Measurements from ENCODE around the gene ABI3BP.

- TF ChIP-seq EZH2 (IDR thresholded peaks at IDR 0.05; ENCODE audit: low read length, unreplicated experiment) = no peak
- TF ChIP-seq, protein P1, sequence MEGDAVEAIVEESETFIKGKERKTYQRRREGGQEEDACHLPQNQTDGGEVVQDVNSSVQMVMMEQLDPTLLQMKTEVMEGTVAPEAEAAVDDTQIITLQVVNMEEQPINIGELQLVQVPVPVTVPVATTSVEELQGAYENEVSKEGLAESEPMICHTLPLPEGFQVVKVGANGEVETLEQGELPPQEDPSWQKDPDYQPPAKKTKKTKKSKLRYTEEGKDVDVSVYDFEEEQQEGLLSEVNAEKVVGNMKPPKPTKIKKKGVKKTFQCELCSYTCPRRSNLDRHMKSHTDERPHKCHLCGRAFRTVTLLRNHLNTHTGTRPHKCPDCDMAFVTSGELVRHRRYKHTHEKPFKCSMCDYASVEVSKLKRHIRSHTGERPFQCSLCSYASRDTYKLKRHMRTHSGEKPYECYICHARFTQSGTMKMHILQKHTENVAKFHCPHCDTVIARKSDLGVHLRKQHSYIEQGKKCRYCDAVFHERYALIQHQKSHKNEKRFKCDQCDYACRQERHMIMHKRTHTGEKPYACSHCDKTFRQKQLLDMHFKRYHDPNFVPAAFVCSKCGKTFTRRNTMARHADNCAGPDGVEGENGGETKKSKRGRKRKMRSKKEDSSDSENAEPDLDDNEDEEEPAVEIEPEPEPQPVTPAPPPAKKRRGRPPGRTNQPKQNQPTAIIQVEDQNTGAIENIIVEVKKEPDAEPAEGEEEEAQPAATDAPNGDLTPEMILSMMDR (conservative IDR thresholded peaks at IDR 0.05; ENCODE audit: low read depth, low read length) = no peak
Measured at GRCh38 chr3:100850701-100851100, 142.5 kb downstream of the ABI3BP start.
